Panc1 (cell line): ENCODE results near the gene FEM1B. TPM values are rescaled to one million over a fixed set of nuclear protein-coding genes. Genes with fewer than 3 reads are reported as not detected.

ENCODE experiments used
- ATAC-seq: fragments of 200-7000 bp; cut with Tn5 transposase; 2 replicates; pipeline ENCODE4 v1.9.1; 2020; ENCODE audit warnings: mild to moderate bottlenecking, moderate library complexity
- BruUV-seq: library from RNA; stranded (reverse); fragments of 400-500 nt; replicated peaks from 2 replicates; lab custom pipeline; 2021; lab: Mats Ljungman, UMichigan
- CTCF ChIA-PET: fragments of 300-600 bp; sonication (Branson Sonifier 250); formaldehyde crosslinking; loops from one replicate; lab custom pipeline; 2022; ENCODE audit warnings: antibody characterized with exemption; lab: Charles Lee
- POLR2A ChIA-PET: fragments of 300-600 bp; sonication (Branson Sonifier 250); formaldehyde crosslinking; loops from one replicate; lab custom pipeline; 2022; ENCODE audit warnings: antibody characterized with exemption; lab: Charles Lee
- DNase-seq: peaks from one replicate; pipeline ENCODE4 v3.0.0-alpha.2; 2010; ENCODE audit warnings: low read depth, low spot score
- H3K27ac ChIP-seq: 2 replicates; pipeline ENCODE4 v1.5.1; 2011; ENCODE audit warnings: mild to moderate bottlenecking, low read length, inconsistent platforms
- H3K27me3 ChIP-seq: fragments of 200-500 bp; sonication (Bioruptor generic); 2 replicates; pipeline ENCODE4 v1.6.0; 2014; ENCODE audit warnings: low read length, inconsistent platforms; ENCODE audit not compliant: control insufficient read depth, insufficient read depth
- H3K36me3 ChIP-seq: fragments of 200-500 bp; sonication (Bioruptor generic); 2 replicates; pipeline ENCODE4 v1.5.1; 2014; ENCODE audit warnings: inconsistent platforms, mild to moderate bottlenecking, low read length, moderate library complexity; ENCODE audit not compliant: control insufficient read depth, insufficient read depth
- H3K4me1 ChIP-seq: 2 replicates; pipeline ENCODE4 v1.5.1; 2011; ENCODE audit warnings: inconsistent platforms, mild to moderate bottlenecking, low read length, moderate library complexity; ENCODE audit not compliant: control insufficient read depth, insufficient read depth
- H3K4me3 ChIP-seq, 2 experiments: 2 replicates each; pipeline ENCODE4 v1.5.1; 2011 to 2012; ENCODE audit warnings: low read depth in 2 of 2, low read length in 2 of 2, mild to moderate bottlenecking in 2 of 2, inconsistent platforms in 1 of 2, moderate library complexity in 1 of 2
- H3K9me3 ChIP-seq: fragments of 200-500 bp; sonication (Bioruptor generic); 2 replicates; pipeline ENCODE4 v1.5.1; 2014; ENCODE audit warnings: low read depth, mild to moderate bottlenecking, inconsistent platforms, low read length, moderate library complexity; ENCODE audit not compliant: control insufficient read depth, insufficient read depth
- CTCF ChIP-seq: fragments of 450-650 bp; IDR thresholded peaks from 2 replicates; pipeline ENCODE4 v1.5.1; 2017; ENCODE audit warnings: mild to moderate bottlenecking
- POLR2AphosphoS5 ChIP-seq: IDR thresholded peaks from 2 replicates; pipeline ENCODE4 v1.6.1; 2012; ENCODE audit warnings: mild to moderate bottlenecking, low read depth, low read length, moderate library complexity
- REST ChIP-seq, 2 experiments: IDR thresholded peaks; 2 replicates each; pipeline ENCODE4 v1.6.1; 2011 to 2012; ENCODE audit warnings: low read depth in 2 of 2, control low read depth in 1 of 2, low read length in 1 of 2, mild to moderate bottlenecking in 1 of 2, moderate library complexity in 1 of 2; ENCODE audit not compliant: insufficient read depth in 1 of 2
- SIN3A ChIP-seq: IDR thresholded peaks from 2 replicates; pipeline ENCODE4 v1.6.1; 2012; ENCODE audit warnings: low read depth, mild to moderate bottlenecking, low read length, moderate library complexity, borderline replicate concordance; ENCODE audit not compliant: insufficient read depth
- TCF7L2 ChIP-seq: IDR thresholded peaks from 2 replicates; pipeline ENCODE4 v1.6.1; 2011; ENCODE audit warnings: mild to moderate bottlenecking, low read depth, low read length, inconsistent platforms
- in situ Hi-C: cut with HindIII; loops from 2 replicates; pipeline ENCODE4 v1.10.0; 2016; ENCODE audit warnings: low sequenced_read_pairs, low pct_unique_long_range_greater_than_20kb
- intact Hi-C: fragments of 100-400 bp; cut with micrococcal nuclease; formaldehyde crosslinking; loops from one replicate; pipeline ENCODE4 v1.10.0; 2022; ENCODE audit not compliant: unreplicated experiment
- total RNA-seq: library from RNA; stranded (reverse); gene quantifications from one replicate; pipeline ENCODE4 v1.2.1, GENCODE V29; 2021; ENCODE audit not compliant: unreplicated experiment

The FEM1B gene
- total RNA-seq, 1 experiment from 2014 or later, result 34.8 TPM

GRCh38 chr15:68303560-68304436 lies 26.3 kb downstream of the FEM1B start:
- no TSS peak for BruUV-seq
- no peaks in the 10 kb centered on the region for H3K9me3 ChIP-seq
- no peak overlapping the region for H3K4me3 ChIP-seq
- no peak for DNase-seq
- no peak for ATAC-seq
- no peak overlapping the region for H3K27ac ChIP-seq
- TF ChIP-seq CTCF (no peak), TCF7L2 (no peak), SIN3A (no peak), POLR2AphosphoS5 (no peak), REST (IDR thresholded peaks at IDR 0.05; ENCODE audit: insufficient read depth in 1 of 2, low read depth in 2 of 2, low read length in 1 of 2) (no peak)
- no peaks in the 10 kb centered on the region for H3K36me3 ChIP-seq
- no peaks in the 10 kb centered on the region for H3K4me1 ChIP-seq
- in situ Hi-C loops (no loop called here), intact Hi-C loops (no loop called here)
- POLR2A ChIA-PET, result interaction anchor here (0.7 kb wide), 1 partner anchor 33 kb away, joined by 9 read pairs; no protein-coding TSS in a partner anchor
- CTCF ChIA-PET, result interaction anchor here (1.3 kb wide), 1 partner anchor 51 kb away, joined by 8 read pairs; no protein-coding TSS in a partner anchor
- H3K27me3 ChIP-seq, result no peaks in the 10 kb centered on the region

- no peaks in the 10 kb centered on the region for H3K4me1 ChIP-seq
- no peak overlapping the region for H3K4me3 ChIP-seq
- no TSS peak for BruUV-seq
- no peak for DNase-seq
- ChIA-PET POLR2A (no interaction called here), CTCF (interaction anchor here (1.3 to 2.7 kb wide), 2 partner anchors 52 kb away, joined by 8 to 39 read pairs; no protein-coding TSS in a partner anchor)
- H3K36me3 ChIP-seq, result no peaks in the 10 kb centered on the region
- no peaks in the 10 kb centered on the region for H3K27me3 ChIP-seq
- peak; percentile 57 for ATAC-seq
- in situ Hi-C loops (no loop called here), intact Hi-C loops (loop anchor here (5.0 kb wide), 2 partner anchors 78 to 243 kb away; no protein-coding TSS in a partner anchor)
- no peak overlapping the region for H3K27ac ChIP-seq
- TF ChIP-seq CTCF, result no peak
- H3K9me3 ChIP-seq, result no peaks in the 10 kb centered on the region
Observed at GRCh38 chr15:68304589-68305337, 27.2 kb downstream of the FEM1B start.
